Calu3 (cell line): ENCODE measurements around the gene CD226. TPM values are rescaled to one million over a fixed set of nuclear protein-coding genes. Genes with fewer than 3 reads are reported as not detected.
"Not testable (repeated sequence)": the region's sequence is repeated elsewhere in the genome, so short reads cannot be mapped to it uniquely, and the experiment has no call there.

Source experiments
- BruUV-seq: library from RNA; stranded (reverse); fragments of 400-500 nt; replicated peaks from 2 replicates; lab custom pipeline; 2021; lab: Mats Ljungman, UMichigan
- CTCF ChIA-PET: fragments of 300-600 bp; sonication (Branson Sonifier 250); formaldehyde crosslinking; loops from one replicate; lab custom pipeline; 2022; ENCODE audit warnings: antibody characterized with exemption; lab: Charles Lee
- DNase-seq: peaks from one replicate; pipeline ENCODE4 v3.0.0; 2022
- H3K27ac Mint-ChIP-seq: one replicate; pipeline ENCODE4 v1.8.0; 2022; ENCODE audit warnings: mixed read lengths; ENCODE audit not compliant: unreplicated experiment
- H3K27me3 Mint-ChIP-seq: one replicate; pipeline ENCODE4 v1.8.0; 2022; ENCODE audit warnings: mixed read lengths; ENCODE audit not compliant: unreplicated experiment
- H3K36me3 Mint-ChIP-seq: one replicate; pipeline ENCODE4 v1.8.0; 2022; ENCODE audit warnings: mild to moderate bottlenecking, moderate library complexity, mixed read lengths; ENCODE audit not compliant: insufficient read depth, unreplicated experiment
- H3K4me1 Mint-ChIP-seq: one replicate; pipeline ENCODE4 v1.8.0; 2022; ENCODE audit warnings: mild to moderate bottlenecking, low read depth, mixed read lengths; ENCODE audit not compliant: unreplicated experiment
- H3K4me3 Mint-ChIP-seq: one replicate; pipeline ENCODE4 v1.8.0; 2022; ENCODE audit warnings: mild to moderate bottlenecking, low read depth, moderate library complexity, mixed read lengths; ENCODE audit not compliant: unreplicated experiment
- H3K9me3 Mint-ChIP-seq: one replicate; pipeline ENCODE4 v1.8.0; 2022; ENCODE audit warnings: low read depth, mixed read lengths; ENCODE audit not compliant: unreplicated experiment
- intact Hi-C: fragments of 100-400 bp; cut with micrococcal nuclease; formaldehyde crosslinking; loops from one replicate; pipeline ENCODE4 v1.10.0; 2022; ENCODE audit not compliant: unreplicated experiment
- total RNA-seq: library from RNA; stranded (reverse); gene quantifications from 2 replicates; pipeline ENCODE4 v1.2.3, GENCODE V29; 2022
- TF ChIP-seq, protein P1 (sequence below): fragments of 200-600 bp; IDR thresholded peaks from one replicate; pipeline ENCODE4 v1.8.0; 2022; ENCODE audit warnings: antibody characterized with exemption; ENCODE audit not compliant: unreplicated experiment

The CD226 gene
- total RNA-seq, 1 experiment from 2014 or later, result 0.85 TPM

DNA sequence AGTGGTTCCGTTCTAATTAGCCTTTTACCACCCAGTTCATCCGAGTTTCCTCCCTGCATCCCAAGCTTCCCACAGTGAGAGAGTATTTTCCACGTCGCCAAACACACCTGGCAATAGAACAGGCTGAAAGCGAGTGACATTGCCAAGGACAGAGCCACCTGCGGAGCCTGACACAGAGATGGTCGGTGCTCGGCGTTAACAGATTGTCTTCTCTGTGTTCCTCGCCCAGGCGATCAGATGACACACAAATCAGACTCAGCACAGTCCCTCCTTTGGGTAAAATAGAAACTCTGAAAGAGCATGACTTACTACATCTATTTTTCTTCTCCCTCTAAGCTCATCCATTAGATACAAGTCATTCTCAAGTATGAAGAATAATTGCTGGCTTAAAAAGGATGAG, 107.7 kb downstream of the CD226 start:
- Mint-ChIP-seq H3K36me3 (no peaks in the 10 kb centered on the region), H3K4me3 (no peak overlapping the region), H3K4me1 (no peaks in the 10 kb centered on the region), H3K27ac (no peak overlapping the region), H3K9me3 (no peaks in the 10 kb centered on the region), H3K27me3 (no peaks in the 10 kb centered on the region)
- CTCF ChIA-PET, result no interaction called here
- no TSS peak for BruUV-seq
- TF ChIP-seq, protein P1, sequence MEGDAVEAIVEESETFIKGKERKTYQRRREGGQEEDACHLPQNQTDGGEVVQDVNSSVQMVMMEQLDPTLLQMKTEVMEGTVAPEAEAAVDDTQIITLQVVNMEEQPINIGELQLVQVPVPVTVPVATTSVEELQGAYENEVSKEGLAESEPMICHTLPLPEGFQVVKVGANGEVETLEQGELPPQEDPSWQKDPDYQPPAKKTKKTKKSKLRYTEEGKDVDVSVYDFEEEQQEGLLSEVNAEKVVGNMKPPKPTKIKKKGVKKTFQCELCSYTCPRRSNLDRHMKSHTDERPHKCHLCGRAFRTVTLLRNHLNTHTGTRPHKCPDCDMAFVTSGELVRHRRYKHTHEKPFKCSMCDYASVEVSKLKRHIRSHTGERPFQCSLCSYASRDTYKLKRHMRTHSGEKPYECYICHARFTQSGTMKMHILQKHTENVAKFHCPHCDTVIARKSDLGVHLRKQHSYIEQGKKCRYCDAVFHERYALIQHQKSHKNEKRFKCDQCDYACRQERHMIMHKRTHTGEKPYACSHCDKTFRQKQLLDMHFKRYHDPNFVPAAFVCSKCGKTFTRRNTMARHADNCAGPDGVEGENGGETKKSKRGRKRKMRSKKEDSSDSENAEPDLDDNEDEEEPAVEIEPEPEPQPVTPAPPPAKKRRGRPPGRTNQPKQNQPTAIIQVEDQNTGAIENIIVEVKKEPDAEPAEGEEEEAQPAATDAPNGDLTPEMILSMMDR, result no peak
- no peak for DNase-seq
- intact Hi-C loops, result no loop called here

DNA sequence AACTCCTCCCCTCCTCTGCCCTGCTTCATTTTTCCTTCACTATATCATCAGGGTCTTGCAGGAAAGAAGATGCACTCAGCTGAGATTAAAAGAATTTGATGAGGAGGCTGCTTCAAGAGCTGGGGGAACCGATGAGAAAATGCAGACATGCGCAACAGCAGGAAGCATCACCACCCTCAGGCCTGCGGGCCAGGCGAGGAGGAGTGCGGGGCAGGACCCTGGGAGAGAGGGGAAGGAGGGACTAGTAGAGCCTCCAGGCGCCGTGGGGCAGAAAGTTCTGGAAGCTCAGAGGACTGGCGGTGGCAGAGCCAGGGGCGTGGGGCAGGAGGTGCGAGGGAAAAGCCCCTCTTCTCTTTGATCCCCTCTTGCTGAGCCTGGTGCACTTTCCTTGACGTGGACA, 108.2 kb downstream of the CD226 start:
- no peak overlapping the region for H3K4me3 Mint-ChIP-seq
- TF ChIP-seq, protein P1, result no peak
- no peaks in the 10 kb centered on the region for H3K36me3 Mint-ChIP-seq
- DNase-seq, result no peak
- H3K27ac Mint-ChIP-seq, result no peak overlapping the region
- no peaks in the 10 kb centered on the region for H3K4me1 Mint-ChIP-seq
- no peaks in the 10 kb centered on the region for H3K9me3 Mint-ChIP-seq
- CTCF ChIA-PET, result no interaction called here
- no peaks in the 10 kb centered on the region for H3K27me3 Mint-ChIP-seq
- BruUV-seq, result no TSS peak
- intact Hi-C loops, result no loop called here

DNA sequence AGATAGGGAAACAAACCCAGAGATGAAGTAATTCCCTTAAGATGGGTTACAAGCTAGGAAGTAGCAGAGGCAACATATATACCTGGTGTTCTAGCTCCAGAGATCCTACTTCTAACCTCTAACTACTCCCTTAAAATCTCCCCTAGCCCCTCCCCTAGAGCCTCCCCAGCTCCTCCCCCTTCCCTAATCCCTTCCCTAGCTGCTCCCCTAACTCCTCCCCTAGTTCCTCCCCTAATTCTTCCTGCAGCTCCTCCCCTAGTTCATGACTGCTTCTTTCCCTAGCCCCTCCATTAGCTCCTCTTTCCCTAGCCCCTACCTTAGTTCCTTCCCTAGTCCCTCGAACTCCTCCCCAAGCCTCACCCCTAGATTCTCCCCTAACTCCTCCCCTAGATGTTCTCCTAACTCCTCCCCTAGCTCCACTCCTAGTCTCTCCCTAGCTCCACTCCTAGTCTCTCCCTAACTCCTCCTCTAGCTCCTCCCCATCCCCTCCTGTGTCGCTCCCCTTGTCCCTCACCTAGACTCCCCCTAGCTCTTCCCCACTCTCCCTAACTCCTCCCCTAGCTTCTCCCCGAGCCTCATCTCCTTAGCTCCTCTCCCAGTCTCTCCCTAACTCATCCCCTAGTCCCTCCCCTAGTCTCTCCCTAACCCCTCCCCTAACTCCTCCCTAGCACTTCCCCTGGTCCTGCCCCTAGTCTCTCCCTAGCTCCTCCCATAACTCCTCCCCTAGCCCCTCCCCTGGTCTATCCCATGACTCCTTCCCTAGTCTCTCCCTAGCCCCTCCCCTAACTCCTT, 108.9 kb downstream of the CD226 start:
- Mint-ChIP-seq H3K9me3 (no peaks in the 10 kb centered on the region), H3K4me1 (no peaks in the 10 kb centered on the region), H3K36me3 (no peaks in the 10 kb centered on the region), H3K27ac (no peak overlapping the region), H3K27me3 (no peaks in the 10 kb centered on the region), H3K4me3 (no peak overlapping the region)
- TF ChIP-seq, protein P1, result no peak
- intact Hi-C loops, result no loop called here
- CTCF ChIA-PET, result interaction anchor here (0.7 kb wide), 1 partner anchor 1123 kb away, joined by 5 read pairs; no protein-coding TSS in a partner anchor
- no TSS peak for BruUV-seq
- DNase-seq, result peak; percentile 24

DNA sequence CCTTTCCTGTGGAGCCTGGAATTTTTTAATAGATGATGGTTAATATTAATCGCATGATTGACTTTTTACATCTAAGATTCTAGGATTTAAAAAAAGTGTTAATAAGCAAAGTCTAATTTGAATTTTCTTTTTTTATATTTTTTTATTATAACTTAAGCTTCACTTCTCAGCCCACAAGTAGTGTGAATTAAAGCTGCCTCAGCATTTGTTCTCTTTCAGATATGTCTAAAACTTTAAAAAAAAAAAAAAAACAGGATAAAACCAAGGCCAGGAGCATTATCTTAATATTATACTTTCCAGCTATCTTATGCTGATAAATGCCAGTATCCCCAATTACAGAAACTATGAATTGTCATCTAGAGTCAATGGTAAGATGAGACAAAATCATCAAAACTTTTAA, 109.7 kb downstream of the CD226 start:
- DNase-seq, result no peak
- no peaks in the 10 kb centered on the region for H3K9me3 Mint-ChIP-seq
- intact Hi-C loops, result no loop called here
- TF ChIP-seq, protein P1, result no peak
- CTCF ChIA-PET, result no interaction called here
- no peaks in the 10 kb centered on the region for H3K27me3 Mint-ChIP-seq
- BruUV-seq, result no TSS peak
- H3K4me1 Mint-ChIP-seq, result no peaks in the 10 kb centered on the region
- no peaks in the 10 kb centered on the region for H3K36me3 Mint-ChIP-seq
- H3K4me3 Mint-ChIP-seq, result no peak overlapping the region
- no peak overlapping the region for H3K27ac Mint-ChIP-seq

DNA sequence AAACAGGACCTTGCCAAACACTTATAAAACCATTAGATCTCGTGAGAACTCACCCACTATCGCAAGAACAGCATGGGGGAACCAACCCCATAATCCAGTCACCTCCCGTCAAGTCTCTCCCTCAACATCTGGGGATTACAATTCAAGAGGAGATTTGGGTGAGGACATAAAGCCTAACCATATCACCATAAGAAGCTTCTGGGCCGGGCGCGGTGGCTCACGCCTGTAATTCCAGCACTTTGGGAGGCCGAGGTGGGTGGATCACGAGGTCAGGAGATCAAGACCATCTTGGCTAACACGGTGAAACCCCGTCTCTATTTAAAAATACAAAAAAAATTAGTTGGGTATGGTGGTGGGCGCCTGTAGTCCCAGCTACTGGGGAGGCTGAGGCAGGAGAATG, 112.7 kb downstream of the CD226 start:
- H3K27me3 Mint-ChIP-seq, H3K27ac Mint-ChIP-seq, H3K36me3 Mint-ChIP-seq, DNase-seq, H3K4me3 Mint-ChIP-seq, H3K4me1 Mint-ChIP-seq, H3K9me3 Mint-ChIP-seq, intact Hi-C loops, BruUV-seq, CTCF ChIA-PET: not testable (repeated sequence)
